ENCODE data around the gene SLC25A41. TPM values are rescaled to one million over a fixed set of nuclear protein-coding genes. Genes with fewer than 3 reads are reported as not detected.

The SLC25A41 gene
- total and polyA plus RNA-seq, 2 donors (not counting 1 experiment from before 2014, with no cell fraction given): 0.30 to 0.48 TPM

GRCh38 chr19:6478815-6479214 is 45.3 kb upstream of the SLC25A41 start:
- H3K9me3 Mint-ChIP-seq (ENCODE audit: insufficient read depth): no peaks in the 10 kb centered on the region
- peaks cover 13 to 23% of the 10 kb centered on the region in 2 donors for H3K4me1 ChIP-seq (ENCODE audit: control insufficient read depth in 2 of 2, insufficient read depth in 2 of 2, low read length in 2 of 2)
- peaks cover 0 to 53% of the 10 kb centered on the region in 2 experiments for H3K36me3 ChIP-seq (replicated peaks in 1 of 2; ENCODE audit: control extremely low read depth in 1 of 2, control insufficient read depth in 1 of 2, extremely low read depth in 1 of 2, insufficient read depth in 2 of 2, low read length in 1 of 2)
- H3K27ac ChIP-seq (ENCODE audit: low read length in 2 of 2): peak overlapping the region in 1 of 2 donors; percentile 37
- peaks cover 26% of the 10 kb centered on the region for H3K4me1 Mint-ChIP-seq
- H2AFZ ChIP-seq (ENCODE audit: insufficient read depth, low read depth, low read length, poor library complexity, severe bottlenecking): no peak overlapping the region
- intact Hi-C loops (cut with micrococcal nuclease): no loop called here
- H3K27me3 Mint-ChIP-seq: no peaks in the 10 kb centered on the region
- TF ChIP-seq EZH2 (IDR thresholded peaks at IDR 0.05; ENCODE audit: borderline replicate concordance, insufficient read depth, low read depth, low read length, poor library complexity, severe bottlenecking) (no peak), CTCF (IDR thresholded peaks at IDR 0.05) (no peak)
- H3K27me3 ChIP-seq (replicated peaks in 1 of 4; ENCODE audit: control extremely low read depth in 1 of 4, control insufficient read depth in 3 of 4, insufficient read depth in 4 of 4, low read length in 3 of 4): no peaks in the 10 kb centered on the region
- CTCF ChIA-PET: interaction anchor here (0.5 to 1.4 kb wide), 3 partner anchors 38 to 899 kb away, joined by 3 read pairs; no protein-coding TSS in a partner anchor
- no peak overlapping the region for H3K4me3 ChIP-seq (ENCODE audit: control extremely low read depth in 1 of 5, extremely low read depth in 1 of 5, insufficient read depth in 1 of 5, low read depth in 2 of 5, low read length in 4 of 5)
- peaks cover 51% of the 10 kb centered on the region for H3K79me2 ChIP-seq (ENCODE audit: control insufficient read depth, insufficient read depth, low read length)
- no peak for DNase-seq
- 96% methylated on average over 13 of the region's 13 CpGs for WGBS (ENCODE audit: insufficient coverage)
- POLR2A ChIA-PET: interaction anchor here (0.7 kb wide), 1 partner anchor 27 kb away, joined by 9 read pairs; no protein-coding TSS in a partner anchor
- H3K9me3 ChIP-seq (ENCODE audit: control extremely low read depth in 1 of 3, control insufficient read depth in 2 of 3, insufficient read depth in 1 of 3, low read length in 2 of 3): peaks cover 0 to 11% (median 0%) of the 10 kb centered on the region in 3 donors
- H3K4me3 Mint-ChIP-seq: no peak overlapping the region
- no peak overlapping the region for H3K27ac Mint-ChIP-seq
- H4K20me1 ChIP-seq (ENCODE audit: control insufficient read depth, insufficient read depth, low read length, poor library complexity, severe bottlenecking): peaks cover 17% of the 10 kb centered on the region
- no peak overlapping the region for H3K4me2 ChIP-seq (replicated peaks; ENCODE audit: low read depth, low read length, poor library complexity, severe bottlenecking)
- no peak overlapping the region for H3K9ac ChIP-seq (ENCODE audit: low read length)
- no peak for ATAC-seq (ENCODE audit: low read depth)

GRCh38 chr19:6476896-6477431 is 43.4 kb upstream of the SLC25A41 start:
- Histone ChIP-seq H3K9ac (ENCODE audit: low read length) (no peak overlapping the region), H3K36me3 (replicated peaks in 1 of 2; ENCODE audit: control extremely low read depth in 1 of 2, control insufficient read depth in 1 of 2, extremely low read depth in 1 of 2, insufficient read depth in 2 of 2, low read length in 1 of 2) (peaks cover 0 to 57% of the 10 kb centered on the region in 2 experiments), H3K9me3 (ENCODE audit: control extremely low read depth in 1 of 3, control insufficient read depth in 2 of 3, insufficient read depth in 1 of 3, low read length in 2 of 3) (peaks cover 0 to 11% (median 0%) of the 10 kb centered on the region in 3 donors), H3K79me2 (ENCODE audit: control insufficient read depth, insufficient read depth, low read length) (peaks cover 33% of the 10 kb centered on the region), H3K4me2 (replicated peaks; ENCODE audit: low read depth, low read length, poor library complexity, severe bottlenecking) (no peak overlapping the region), H3K27me3 (replicated peaks in 1 of 4; ENCODE audit: control extremely low read depth in 1 of 4, control insufficient read depth in 3 of 4, insufficient read depth in 4 of 4, low read length in 3 of 4) (no peaks in the 10 kb centered on the region), H3K27ac (ENCODE audit: low read length in 2 of 2) (no peak overlapping the region), H3K4me1 (ENCODE audit: control insufficient read depth in 2 of 2, insufficient read depth in 2 of 2, low read length in 2 of 2) (peaks cover 8 to 18% of the 10 kb centered on the region in 2 donors), H4K20me1 (ENCODE audit: control insufficient read depth, insufficient read depth, low read length, poor library complexity, severe bottlenecking) (peaks cover 17% of the 10 kb centered on the region), H3K4me3 (ENCODE audit: control extremely low read depth in 1 of 5, extremely low read depth in 1 of 5, insufficient read depth in 1 of 5, low read depth in 2 of 5, low read length in 4 of 5) (no peak overlapping the region), H2AFZ (ENCODE audit: insufficient read depth, low read depth, low read length, poor library complexity, severe bottlenecking) (no peak overlapping the region)
- no peak for DNase-seq
- WGBS (ENCODE audit: insufficient coverage): 97% methylated on average over 21 of the region's 29 CpGs
- CTCF ChIA-PET: no interaction called here
- POLR2A ChIA-PET: no interaction called here
- no peak for ATAC-seq (ENCODE audit: low read depth)
- TF ChIP-seq CTCF (IDR thresholded peaks at IDR 0.05) (no peak), EZH2 (IDR thresholded peaks at IDR 0.05; ENCODE audit: borderline replicate concordance, insufficient read depth, low read depth, low read length, poor library complexity, severe bottlenecking) (no peak)
- H3K27me3 Mint-ChIP-seq: no peaks in the 10 kb centered on the region
- intact Hi-C loops (cut with micrococcal nuclease): no loop called here
- no peaks in the 10 kb centered on the region for H3K9me3 Mint-ChIP-seq (ENCODE audit: insufficient read depth)
- H3K4me3 Mint-ChIP-seq: no peak overlapping the region
- H3K4me1 Mint-ChIP-seq: peaks cover 20% of the 10 kb centered on the region
- no peak overlapping the region for H3K27ac Mint-ChIP-seq

Data from B cell (primary cell).